IMR-90 (cell line): ENCODE data around the gene NXPH4. TPM values are rescaled to one million over a fixed set of nuclear protein-coding genes. Genes with fewer than 3 reads are reported as not detected.

ENCODE experiments used
- ATAC-seq: fragments of 200-7000 bp; cut with Tn5 transposase; 2 replicates; pipeline ENCODE4 v1.9.1; 2020; ENCODE audit warnings: low read depth, mild to moderate bottlenecking, moderate library complexity
- BruUV-seq: library from RNA; stranded (reverse); fragments of 400-500 nt; replicated peaks from 2 replicates; lab custom pipeline; 2021; lab: Mats Ljungman, UMichigan
- CTCF ChIA-PET: fragments of 300-600 bp; formaldehyde crosslinking; extraction: SDS; loops from one replicate; lab custom pipeline; 2021; ENCODE audit warnings: antibody characterized with exemption; lab: Yijun Ruan, JAX
- POLR2A ChIA-PET: fragments of 300-600 bp; sonication (Branson Sonifier 250); formaldehyde crosslinking; loops from one replicate; lab custom pipeline; 2022; ENCODE audit warnings: antibody characterized with exemption; ENCODE audit not compliant: unreplicated experiment; lab: Charles Lee
- DNase-seq: peaks from one replicate; pipeline ENCODE4 v3.0.0; 2013
- H2AFZ ChIP-seq: replicated peaks from 2 replicates; pipeline ENCODE3; 2013; ENCODE audit warnings: low read length, mild to moderate bottlenecking; ENCODE audit not compliant: poor library complexity
- H2AK5ac ChIP-seq: 2 replicates; pipeline ENCODE4 v1.6.1; 2013; ENCODE audit warnings: low read depth, low read length, inconsistent platforms
- H2AK9ac ChIP-seq: replicated peaks from 2 replicates; pipeline ENCODE3; 2013; ENCODE audit warnings: mild to moderate bottlenecking, low read depth, low read length, moderate library complexity; ENCODE audit not compliant: poor library complexity
- H2BK120ac ChIP-seq: 2 replicates; pipeline ENCODE4 v1.6.1; 2013; ENCODE audit warnings: low read depth, low read length, inconsistent platforms
- H2BK15ac ChIP-seq: 3 replicates; pipeline ENCODE4 v1.6.1; 2013; ENCODE audit warnings: low read depth, low read length, inconsistent platforms
- H2BK20ac ChIP-seq: 2 replicates; pipeline ENCODE4 v1.6.1; 2013; ENCODE audit warnings: low read depth, mild to moderate bottlenecking, inconsistent platforms, low read length, moderate library complexity
- H2BK5ac ChIP-seq: 2 replicates; pipeline ENCODE4 v1.6.1; 2013; ENCODE audit warnings: mild to moderate bottlenecking, low read depth, low read length, inconsistent platforms; ENCODE audit not compliant: poor library complexity, severe bottlenecking
- H3K14ac ChIP-seq: replicated peaks from 2 replicates; pipeline ENCODE4 v1.6.1; 2013; ENCODE audit warnings: low read depth, low read length, inconsistent platforms
- H3K18ac ChIP-seq: 2 replicates; pipeline ENCODE4 v1.6.1; 2013; ENCODE audit warnings: low read depth, low read length, control low read depth
- H3K23ac ChIP-seq: 2 replicates; pipeline ENCODE4 v1.6.1; 2013; ENCODE audit warnings: low read depth, low read length, inconsistent platforms
- H3K27ac ChIP-seq: 2 replicates; pipeline ENCODE4 v1.5.1; 2013; ENCODE audit warnings: mild to moderate bottlenecking, control low read depth, low read length; ENCODE audit not compliant: insufficient read depth
- H3K27me3 ChIP-seq: 2 replicates; pipeline ENCODE4 v1.6.1; 2013; ENCODE audit warnings: low read length; ENCODE audit not compliant: control insufficient read depth, insufficient read depth
- H3K36me3 ChIP-seq: 2 replicates; pipeline ENCODE4 v1.6.1; 2013; ENCODE audit warnings: low read length, mixed read lengths; ENCODE audit not compliant: control insufficient read depth, insufficient read depth
- H3K4ac ChIP-seq: 2 replicates; pipeline ENCODE4 v1.6.1; 2013; ENCODE audit warnings: low read depth, low read length, inconsistent platforms
- H3K4me1 ChIP-seq: 2 replicates; pipeline ENCODE4 v1.6.1; 2013; ENCODE audit warnings: low read length, mixed read lengths; ENCODE audit not compliant: control insufficient read depth, insufficient read depth
- H3K4me2 ChIP-seq: 2 replicates; pipeline ENCODE4 v1.6.1; 2013; ENCODE audit warnings: low read depth, mild to moderate bottlenecking, control low read depth, low read length, moderate library complexity
- H3K4me3 ChIP-seq: 2 replicates; pipeline ENCODE4 v1.5.1; 2013; ENCODE audit warnings: low read depth, mild to moderate bottlenecking, control low read depth, low read length, moderate library complexity; ENCODE audit not compliant: insufficient read depth
- H3K56ac ChIP-seq: 2 replicates; pipeline ENCODE4 v1.6.1; 2013; ENCODE audit warnings: low read length, inconsistent platforms; ENCODE audit not compliant: insufficient read depth; ENCODE audit errors: extremely low read depth
- H3K79me1 ChIP-seq, 2 experiments: 2 replicates each; pipeline ENCODE4 v1.6.1; 2013; ENCODE audit warnings: low read length in 2 of 2, inconsistent platforms in 1 of 2, low read depth in 1 of 2
- H3K9ac ChIP-seq: 2 replicates; pipeline ENCODE4 v1.6.1; 2013; ENCODE audit warnings: low read depth, low read length, control low read depth
- H3K9me1 ChIP-seq: 2 replicates; pipeline ENCODE4 v1.6.1; 2013; ENCODE audit warnings: low read length, inconsistent platforms; ENCODE audit not compliant: insufficient read depth
- H3K9me3 ChIP-seq: 2 replicates; pipeline ENCODE4 v1.6.1; 2013; ENCODE audit warnings: low read length; ENCODE audit not compliant: control insufficient read depth, insufficient read depth
- H4K20me1 ChIP-seq: 2 replicates; pipeline ENCODE4 v1.6.1; 2013; ENCODE audit warnings: low read length, inconsistent platforms; ENCODE audit not compliant: insufficient read depth
- H4K5ac ChIP-seq: 2 replicates; pipeline ENCODE4 v1.6.1; 2013; ENCODE audit warnings: mild to moderate bottlenecking, low read depth, low read length, control low read depth
- H4K8ac ChIP-seq, 2 experiments: 2 replicates each; pipeline ENCODE4 v1.6.1; 2013; ENCODE audit warnings: low read depth in 2 of 2, low read length in 2 of 2, control low read depth in 1 of 2, inconsistent platforms in 1 of 2
- H4K91ac ChIP-seq: 2 replicates; pipeline ENCODE4 v1.6.1; 2013; ENCODE audit warnings: low read depth, low read length, inconsistent platforms; ENCODE audit not compliant: insufficient read depth
- BHLHE40 ChIP-seq: fragments of 150-350 bp; IDR thresholded peaks from 2 replicates; pipeline ENCODE4 v1.6.1; 2016; ENCODE audit warnings: mild to moderate bottlenecking, low read depth, low read length
- CEBPB ChIP-seq: IDR thresholded peaks from 2 replicates; pipeline ENCODE4 v1.6.1; 2012; ENCODE audit warnings: low read depth, low read length, improper control_type of control experiment
- CHD1 ChIP-seq: IDR thresholded peaks from 2 replicates; pipeline ENCODE4 v1.6.1; 2012; ENCODE audit warnings: low read depth, low read length, improper control_type of control experiment
- FOS ChIP-seq: fragments of 150-350 bp; IDR thresholded peaks from 2 replicates; pipeline ENCODE4 v1.6.1; 2016; ENCODE audit warnings: low read depth, low read length
- MAFK ChIP-seq: IDR thresholded peaks from 2 replicates; pipeline ENCODE4 v1.6.1; 2012; ENCODE audit warnings: low read depth, low read length, improper control_type of control experiment
- MAZ ChIP-seq: IDR thresholded peaks from 2 replicates; pipeline ENCODE4 v1.6.1; 2012; ENCODE audit warnings: low read depth, mild to moderate bottlenecking, low read length, improper control_type of control experiment, moderate library complexity, borderline replicate concordance
- MXI1 ChIP-seq: IDR thresholded peaks from 2 replicates; pipeline ENCODE4 v1.6.1; 2012; ENCODE audit warnings: low read depth, mild to moderate bottlenecking, low read length, moderate library complexity, borderline replicate concordance
- NFE2L2 ChIP-seq: fragments of 150-350 bp; IDR thresholded peaks from 2 replicates; pipeline ENCODE4 v1.6.1; 2016; ENCODE audit warnings: low read depth, mild to moderate bottlenecking, low read length
- POLR2A ChIP-seq: IDR thresholded peaks from 2 replicates; pipeline ENCODE4 v1.6.1; 2012; ENCODE audit warnings: mild to moderate bottlenecking, low read depth, low read length
- RAD21 ChIP-seq: IDR thresholded peaks from 2 replicates; pipeline ENCODE4 v1.6.1; 2012; ENCODE audit warnings: low read length, improper control_type of control experiment
- RFX5 ChIP-seq: IDR thresholded peaks from 2 replicates; pipeline ENCODE4 v1.8.0; 2012; ENCODE audit warnings: low read depth, mild to moderate bottlenecking, low read length, moderate library complexity
- SMC3 ChIP-seq: fragments of 150-350 bp; IDR thresholded peaks from 2 replicates; pipeline ENCODE4 v1.6.1; 2016; ENCODE audit warnings: low read depth, mild to moderate bottlenecking, antibody characterized with exemption, low read length, moderate library complexity
- WGBS, 2 experiments: methylation state at CpG; one replicate each; pipeline versions ENCODE4 v1.1.5 to v1.1.7; 2013; ENCODE audit warnings: missing lambda C conversion rate in 2 of 2; ENCODE audit not compliant: insufficient read length in 1 of 2; ENCODE audit errors: extremely low coverage in 2 of 2; 5-methylcytosine and 5-hydroxymethylcytosine counted together
- dilution Hi-C: fragments of 300-500 bp; cut with HindIII; formaldehyde crosslinking; loops from one replicate; pipeline ENCODE4 v1.14.3; 2018; ENCODE audit warnings: low sequenced_read_pairs; ENCODE audit not compliant: unreplicated experiment
- in situ Hi-C: fragments of 300-500 bp; cut with MboI; formaldehyde crosslinking; loops from 3 replicates; pipeline ENCODE4 v1.14.3; 2019; ENCODE audit warnings: low sequenced_read_pairs, inconsistent platforms, mixed read lengths
- intact Hi-C: fragments of 100-400 bp; cut with micrococcal nuclease; formaldehyde crosslinking; loops from 2 replicates; pipeline ENCODE4 v1.10.0; 2022
- polyA plus RNA-seq, 3 experiments: library from polyadenylated mRNA; depleted of rRNA; stranded (reverse); fragments of >200 nt; gene quantifications; 2 replicates each; pipeline ENCODE4 v1.2.3, GENCODE V29; 2012; ENCODE audit warnings: low replicate concordance in 1 of 3
- total RNA-seq: library from RNA; depleted of rRNA; stranded (reverse); fragments of >200 nt; gene quantifications from 2 replicates; pipeline ENCODE4 v1.2.3, GENCODE V29; 2012
- TF ChIP-seq, protein P1 (sequence below): fragments of 150-350 bp; IDR thresholded peaks from 2 replicates; pipeline ENCODE4 v1.6.1; 2016; ENCODE audit warnings: low read depth, mild to moderate bottlenecking, low read length, moderate library complexity, borderline replicate concordance
- TF ChIP-seq, protein P2 (sequence below): fragments of 150-350 bp; IDR thresholded peaks from 2 replicates; pipeline ENCODE4 v1.6.1; 2017; ENCODE audit warnings: mild to moderate bottlenecking, antibody characterized with exemption, low read length, low read depth
- TF ChIP-seq, protein P3 (sequence below): conservative IDR thresholded peaks from 2 replicates; pipeline ENCODE4 v1.5.1; 2012; ENCODE audit warnings: mild to moderate bottlenecking, low read depth, low read length, improper control_type of control experiment

The NXPH4 gene
- total and polyA plus RNA-seq, 2 of the 4 experiments (the other 2 are of a cell fraction) = 0.36 to 3.8 TPM

DNA sequence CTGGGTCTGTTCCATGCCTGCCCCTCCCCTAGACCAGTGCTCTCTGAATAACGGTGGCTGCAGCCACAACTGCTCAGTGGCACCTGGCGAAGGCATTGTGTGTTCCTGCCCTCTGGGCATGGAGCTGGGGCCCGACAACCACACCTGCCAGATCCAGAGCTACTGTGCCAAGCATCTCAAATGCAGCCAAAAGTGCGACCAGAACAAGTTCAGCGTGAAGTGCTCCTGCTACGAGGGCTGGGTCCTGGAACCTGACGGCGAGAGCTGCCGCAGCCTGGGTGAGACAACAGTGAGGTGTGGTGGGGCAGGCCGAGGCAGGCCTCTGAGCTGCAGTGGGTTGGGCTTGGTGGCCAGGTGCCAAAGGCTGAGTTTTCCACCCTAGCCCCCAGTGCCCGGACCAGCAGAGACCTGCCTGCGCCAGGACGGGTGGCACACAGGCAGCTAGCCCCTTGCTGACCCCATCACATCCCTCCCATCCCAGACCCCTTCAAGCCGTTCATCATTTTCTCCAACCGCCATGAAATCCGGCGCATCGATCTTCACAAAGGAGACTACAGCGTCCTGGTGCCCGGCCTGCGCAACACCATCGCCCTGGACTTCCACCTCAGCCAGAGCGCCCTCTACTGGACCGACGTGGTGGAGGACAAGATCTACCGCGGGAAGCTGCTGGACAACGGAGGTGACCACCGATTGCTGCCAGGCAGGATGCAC is 41.0 kb upstream of the NXPH4 start:
- peaks cover 89% of the 10 kb centered on the region for H3K36me3 ChIP-seq
- H2AFZ ChIP-seq = peak overlapping the region; percentile 64
- H4K8ac ChIP-seq = no peak overlapping the region
- H2AK5ac ChIP-seq = no peak overlapping the region
- no peak overlapping the region for H4K91ac ChIP-seq
- H3K9me1 ChIP-seq = no peaks in the 10 kb centered on the region; the same call in 1 of the 2 replicates
- no TSS peak for BruUV-seq
- H3K4me2 ChIP-seq = no peak overlapping the region
- H3K18ac ChIP-seq = no peak overlapping the region
- H3K4me3 ChIP-seq = no peak overlapping the region
- no peak overlapping the region for H2BK20ac ChIP-seq
- no peak overlapping the region for H4K5ac ChIP-seq
- H3K9ac ChIP-seq = no peak overlapping the region
- no peaks in the 10 kb centered on the region for H3K27me3 ChIP-seq
- H3K14ac ChIP-seq = no peak overlapping the region
- 69% methylated on average over 12 of the region's 29 CpGs; no CpG with 5 or more reads in 1 of the 2 experiments for WGBS, 2 experiments
- H3K56ac ChIP-seq = no peak overlapping the region
- H4K20me1 ChIP-seq = peaks cover 45% of the 10 kb centered on the region
- no peak overlapping the region for H2BK120ac ChIP-seq
- peak; percentile 71 for DNase-seq
- ATAC-seq = peak; percentile 55
- ChIA-PET CTCF (interaction anchor here (0.6 to 1.8 kb wide), 7 partner anchors 8 to 106 kb away, joined by 3 to 12 read pairs (median 3); partner anchors contain the start of gene LRP1), POLR2A (no interaction called here)
- no peak overlapping the region for H3K4ac ChIP-seq
- H3K27ac ChIP-seq = no peak overlapping the region
- peaks cover 8 to 58% of the 10 kb centered on the region in 2 experiments for H3K79me1 ChIP-seq
- no peak overlapping the region for H3K23ac ChIP-seq
- in situ Hi-C loops (loop anchor here (5.0 kb wide), 2 partner anchors 53 to 108 kb away; no protein-coding TSS in a partner anchor), dilution Hi-C loops (no loop called here), intact Hi-C loops (loop anchor here (2.0 kb wide), 2 partner anchors 51 to 107 kb away; no protein-coding TSS in a partner anchor)
- no peaks in the 10 kb centered on the region for H3K9me3 ChIP-seq
- H2BK15ac ChIP-seq = no peak overlapping the region
- peaks cover 8% of the 10 kb centered on the region for H3K4me1 ChIP-seq
- no peak overlapping the region for H2BK5ac ChIP-seq
- peak overlapping the region; percentile 71 for H2AK9ac ChIP-seq
- TF ChIP-seq MAFK = no peak
- TF ChIP-seq MXI1 = no peak
- no peak for TF ChIP-seq POLR2A
- TF ChIP-seq, protein P1, sequence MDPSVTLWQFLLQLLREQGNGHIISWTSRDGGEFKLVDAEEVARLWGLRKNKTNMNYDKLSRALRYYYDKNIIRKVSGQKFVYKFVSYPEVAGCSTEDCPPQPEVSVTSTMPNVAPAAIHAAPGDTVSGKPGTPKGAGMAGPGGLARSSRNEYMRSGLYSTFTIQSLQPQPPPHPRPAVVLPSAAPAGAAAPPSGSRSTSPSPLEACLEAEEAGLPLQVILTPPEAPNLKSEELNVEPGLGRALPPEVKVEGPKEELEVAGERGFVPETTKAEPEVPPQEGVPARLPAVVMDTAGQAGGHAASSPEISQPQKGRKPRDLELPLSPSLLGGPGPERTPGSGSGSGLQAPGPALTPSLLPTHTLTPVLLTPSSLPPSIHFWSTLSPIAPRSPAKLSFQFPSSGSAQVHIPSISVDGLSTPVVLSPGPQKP = no peak
- no peak for TF ChIP-seq NFE2L2
- TF ChIP-seq, protein P2, sequence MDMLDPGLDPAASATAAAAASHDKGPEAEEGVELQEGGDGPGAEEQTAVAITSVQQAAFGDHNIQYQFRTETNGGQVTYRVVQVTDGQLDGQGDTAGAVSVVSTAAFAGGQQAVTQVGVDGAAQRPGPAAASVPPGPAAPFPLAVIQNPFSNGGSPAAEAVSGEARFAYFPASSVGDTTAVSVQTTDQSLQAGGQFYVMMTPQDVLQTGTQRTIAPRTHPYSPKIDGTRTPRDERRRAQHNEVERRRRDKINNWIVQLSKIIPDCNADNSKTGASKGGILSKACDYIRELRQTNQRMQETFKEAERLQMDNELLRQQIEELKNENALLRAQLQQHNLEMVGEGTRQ = no peak
- TF ChIP-seq RFX5 = no peak
- TF ChIP-seq, protein P3, sequence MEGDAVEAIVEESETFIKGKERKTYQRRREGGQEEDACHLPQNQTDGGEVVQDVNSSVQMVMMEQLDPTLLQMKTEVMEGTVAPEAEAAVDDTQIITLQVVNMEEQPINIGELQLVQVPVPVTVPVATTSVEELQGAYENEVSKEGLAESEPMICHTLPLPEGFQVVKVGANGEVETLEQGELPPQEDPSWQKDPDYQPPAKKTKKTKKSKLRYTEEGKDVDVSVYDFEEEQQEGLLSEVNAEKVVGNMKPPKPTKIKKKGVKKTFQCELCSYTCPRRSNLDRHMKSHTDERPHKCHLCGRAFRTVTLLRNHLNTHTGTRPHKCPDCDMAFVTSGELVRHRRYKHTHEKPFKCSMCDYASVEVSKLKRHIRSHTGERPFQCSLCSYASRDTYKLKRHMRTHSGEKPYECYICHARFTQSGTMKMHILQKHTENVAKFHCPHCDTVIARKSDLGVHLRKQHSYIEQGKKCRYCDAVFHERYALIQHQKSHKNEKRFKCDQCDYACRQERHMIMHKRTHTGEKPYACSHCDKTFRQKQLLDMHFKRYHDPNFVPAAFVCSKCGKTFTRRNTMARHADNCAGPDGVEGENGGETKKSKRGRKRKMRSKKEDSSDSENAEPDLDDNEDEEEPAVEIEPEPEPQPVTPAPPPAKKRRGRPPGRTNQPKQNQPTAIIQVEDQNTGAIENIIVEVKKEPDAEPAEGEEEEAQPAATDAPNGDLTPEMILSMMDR = peak; percentile 66
- no peak for TF ChIP-seq BHLHE40
- TF ChIP-seq CHD1 = no peak
- TF ChIP-seq RAD21 = peak; percentile 71
- TF ChIP-seq CEBPB = peak; percentile 79; the same call in 1 of the 2 replicates
- TF ChIP-seq MAZ = no peak
- TF ChIP-seq SMC3 = peak; percentile 61
- no peak for TF ChIP-seq FOS
